ENCODE measurements around the gene TMEM185B.
"Not testable (repeated sequence)": the region's sequence is repeated elsewhere in the genome, so short reads cannot be mapped to it uniquely, and the experiment has no call there.

The TMEM185B gene

DNA sequence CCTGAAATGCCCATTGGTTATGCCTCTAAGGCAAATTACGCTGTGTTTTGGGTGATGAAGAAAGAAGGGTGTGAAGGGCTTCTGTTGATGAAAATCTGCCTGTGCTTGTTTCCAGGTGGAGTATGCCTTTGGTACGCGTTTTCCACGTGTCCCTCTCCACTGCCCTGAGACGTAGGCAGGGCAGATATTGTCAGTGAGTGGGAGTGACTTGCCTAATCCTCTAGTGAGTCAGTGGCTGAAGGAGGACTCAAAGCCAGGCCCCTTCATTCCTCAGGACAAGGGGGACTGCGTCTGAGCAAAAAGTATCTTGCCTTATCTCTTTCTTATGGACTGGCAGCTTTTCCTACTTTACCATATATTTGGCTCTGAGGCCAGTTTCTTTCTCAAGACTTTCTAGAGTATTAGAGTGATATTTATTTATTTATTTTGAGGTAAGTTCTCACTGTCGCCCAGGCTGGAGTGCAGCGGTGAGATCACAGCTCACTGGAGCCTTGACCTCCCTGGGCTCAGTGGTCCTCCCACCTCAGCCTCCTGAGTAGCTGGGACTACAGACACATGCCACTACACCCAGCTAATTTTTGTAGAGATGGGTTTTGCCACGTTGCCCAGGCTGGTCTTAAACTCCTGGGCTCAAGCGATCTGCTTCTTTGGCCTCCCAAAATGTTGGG, 39.7 kb upstream of the TMEM185B start:
- no peak overlapping the region for H3K4me3 ChIP-seq (replicated peaks; ENCODE audit: low read depth, low read length)
- no peak for DNase-seq (ENCODE audit: extremely low read depth, low read depth)
- TF ChIP-seq, protein P1, sequence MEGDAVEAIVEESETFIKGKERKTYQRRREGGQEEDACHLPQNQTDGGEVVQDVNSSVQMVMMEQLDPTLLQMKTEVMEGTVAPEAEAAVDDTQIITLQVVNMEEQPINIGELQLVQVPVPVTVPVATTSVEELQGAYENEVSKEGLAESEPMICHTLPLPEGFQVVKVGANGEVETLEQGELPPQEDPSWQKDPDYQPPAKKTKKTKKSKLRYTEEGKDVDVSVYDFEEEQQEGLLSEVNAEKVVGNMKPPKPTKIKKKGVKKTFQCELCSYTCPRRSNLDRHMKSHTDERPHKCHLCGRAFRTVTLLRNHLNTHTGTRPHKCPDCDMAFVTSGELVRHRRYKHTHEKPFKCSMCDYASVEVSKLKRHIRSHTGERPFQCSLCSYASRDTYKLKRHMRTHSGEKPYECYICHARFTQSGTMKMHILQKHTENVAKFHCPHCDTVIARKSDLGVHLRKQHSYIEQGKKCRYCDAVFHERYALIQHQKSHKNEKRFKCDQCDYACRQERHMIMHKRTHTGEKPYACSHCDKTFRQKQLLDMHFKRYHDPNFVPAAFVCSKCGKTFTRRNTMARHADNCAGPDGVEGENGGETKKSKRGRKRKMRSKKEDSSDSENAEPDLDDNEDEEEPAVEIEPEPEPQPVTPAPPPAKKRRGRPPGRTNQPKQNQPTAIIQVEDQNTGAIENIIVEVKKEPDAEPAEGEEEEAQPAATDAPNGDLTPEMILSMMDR (IDR thresholded peaks at IDR 0.05; ENCODE audit: low read depth, low read length, missing control alignments): no peak

DNA sequence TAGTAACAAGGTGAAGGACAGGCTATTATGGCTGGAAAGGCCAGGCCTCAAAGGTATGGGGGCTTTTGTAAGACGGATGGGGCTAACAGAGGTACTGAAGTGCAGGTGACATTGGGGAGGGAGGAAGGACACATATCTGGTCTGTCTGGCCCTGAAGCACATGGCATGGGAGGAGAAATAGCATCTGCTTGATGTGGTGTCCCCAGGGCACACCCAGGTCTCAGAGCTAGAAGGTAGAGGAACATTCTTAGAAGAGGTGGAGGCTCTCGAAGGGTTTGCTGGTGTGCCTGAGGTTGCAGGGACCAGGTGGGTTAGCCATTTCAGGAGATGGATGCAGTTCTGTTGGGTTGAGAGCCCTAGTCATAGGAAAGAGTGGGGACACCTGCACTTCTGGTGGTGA, 39.0 kb upstream of the TMEM185B start:
- TF ChIP-seq, protein P1 (IDR thresholded peaks at IDR 0.05; ENCODE audit: low read depth, low read length, missing control alignments): no peak
- no peak for DNase-seq (ENCODE audit: extremely low read depth, low read depth)
- H3K4me3 ChIP-seq (replicated peaks; ENCODE audit: low read depth, low read length): no peak overlapping the region

DNA sequence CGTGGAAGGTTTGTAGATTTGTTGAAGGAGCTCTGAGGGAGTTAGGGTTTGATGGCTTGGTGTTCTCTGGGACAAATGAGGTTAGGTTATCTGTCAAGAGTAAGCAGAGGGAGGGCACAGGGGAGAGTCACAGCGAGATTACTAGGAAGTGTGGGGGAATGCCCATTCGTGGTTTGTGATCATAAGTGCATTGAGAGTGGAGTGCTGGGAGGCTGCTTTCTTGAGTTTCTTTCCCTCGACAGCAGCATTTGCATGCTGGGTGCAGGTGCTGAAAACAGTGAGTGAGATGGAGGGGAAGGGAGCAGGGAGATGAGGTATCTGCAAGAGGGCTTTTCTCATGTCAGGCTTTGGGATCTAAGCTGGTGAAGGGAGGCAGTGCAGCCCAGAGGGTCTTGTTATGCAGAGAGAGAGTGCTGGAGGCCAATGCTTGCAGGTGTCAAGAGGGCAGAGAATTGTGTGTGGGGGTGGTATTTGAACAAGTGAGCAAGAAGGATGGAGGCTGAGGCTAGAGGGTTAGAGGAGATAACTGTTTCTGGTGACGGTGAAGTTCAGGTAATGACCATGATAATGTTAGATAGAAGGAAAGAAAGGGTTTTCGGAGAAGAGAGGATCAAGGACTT, 38.3 kb upstream of the TMEM185B start:
- H3K4me3 ChIP-seq (replicated peaks; ENCODE audit: low read depth, low read length): no peak overlapping the region
- no peak for DNase-seq (ENCODE audit: extremely low read depth, low read depth)
- TF ChIP-seq, protein P1 (IDR thresholded peaks at IDR 0.05; ENCODE audit: low read depth, low read length, missing control alignments): no peak

DNA sequence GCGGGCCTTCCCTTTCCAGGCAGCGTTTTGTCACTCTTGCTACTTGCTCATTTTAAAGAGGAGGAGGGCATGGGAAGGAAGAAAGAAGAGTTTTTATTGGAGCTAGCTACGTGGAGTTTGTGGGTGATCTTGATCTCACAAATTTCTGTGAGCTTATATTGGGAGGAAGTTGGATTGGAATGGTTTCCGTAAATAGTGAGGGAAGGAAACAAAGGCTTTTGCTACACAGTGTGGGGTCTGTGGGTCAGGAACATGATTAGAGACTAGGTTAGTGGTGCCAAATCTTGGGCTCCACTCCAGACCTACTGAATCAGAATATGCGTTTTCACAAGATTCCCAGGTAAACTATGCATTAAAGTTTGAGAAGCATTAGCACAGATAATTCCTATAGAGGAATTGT, 37.5 kb upstream of the TMEM185B start:
- no peak for DNase-seq (ENCODE audit: extremely low read depth, low read depth)
- TF ChIP-seq, protein P1 (IDR thresholded peaks at IDR 0.05; ENCODE audit: low read depth, low read length, missing control alignments): no peak
- no peak overlapping the region for H3K4me3 ChIP-seq (replicated peaks; ENCODE audit: low read depth, low read length)

DNA sequence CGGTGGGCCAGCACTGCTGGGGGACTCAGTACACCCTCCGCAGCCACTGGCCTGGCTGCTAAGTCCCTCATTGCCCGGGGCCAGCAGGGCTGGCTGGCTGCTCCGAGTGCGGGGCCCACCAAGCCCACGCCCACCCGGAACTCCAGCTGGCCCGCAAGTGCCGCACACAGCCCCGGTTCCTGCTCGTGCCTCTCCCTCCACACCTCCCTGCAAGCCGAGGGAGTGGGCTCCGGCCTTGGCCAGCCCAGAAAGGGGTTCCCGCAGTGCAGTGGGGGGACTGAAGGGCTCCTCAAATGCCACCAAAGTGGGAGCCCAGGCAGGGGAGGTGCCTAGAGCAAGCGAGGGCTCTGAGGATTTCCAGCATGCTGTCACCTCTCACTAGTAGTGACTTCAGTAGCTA, 36.7 kb upstream of the TMEM185B start:
- not testable (repeated sequence) for DNase-seq (ENCODE audit: extremely low read depth, low read depth); H3K4me3 ChIP-seq (replicated peaks; ENCODE audit: low read depth, low read length)

DNA sequence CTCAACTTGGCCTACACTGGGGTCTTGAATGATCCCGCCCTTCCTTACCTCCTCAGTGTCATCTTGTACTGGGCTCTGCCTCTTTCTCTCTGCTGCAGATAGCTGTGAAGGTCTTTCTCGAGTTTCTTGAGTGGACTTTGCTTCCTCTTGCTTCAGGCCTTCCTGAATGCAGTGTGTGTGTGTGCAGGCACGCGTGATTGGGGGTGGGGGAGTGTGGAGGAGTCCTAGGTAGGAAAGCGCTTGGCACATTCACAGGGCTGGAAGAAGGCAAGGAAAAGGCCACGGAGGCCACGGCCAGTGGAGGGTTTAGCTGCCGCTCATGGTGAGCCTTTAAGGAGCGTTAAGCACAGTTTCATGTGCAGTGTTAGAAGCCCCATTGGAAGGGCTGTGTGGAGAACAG, 35.0 kb upstream of the TMEM185B start:
- TF ChIP-seq, protein P1 (IDR thresholded peaks at IDR 0.05; ENCODE audit: low read depth, low read length, missing control alignments): no peak
- H3K4me3 ChIP-seq (replicated peaks; ENCODE audit: low read depth, low read length): no peak overlapping the region
- no peak for DNase-seq (ENCODE audit: extremely low read depth, low read depth)

DNA sequence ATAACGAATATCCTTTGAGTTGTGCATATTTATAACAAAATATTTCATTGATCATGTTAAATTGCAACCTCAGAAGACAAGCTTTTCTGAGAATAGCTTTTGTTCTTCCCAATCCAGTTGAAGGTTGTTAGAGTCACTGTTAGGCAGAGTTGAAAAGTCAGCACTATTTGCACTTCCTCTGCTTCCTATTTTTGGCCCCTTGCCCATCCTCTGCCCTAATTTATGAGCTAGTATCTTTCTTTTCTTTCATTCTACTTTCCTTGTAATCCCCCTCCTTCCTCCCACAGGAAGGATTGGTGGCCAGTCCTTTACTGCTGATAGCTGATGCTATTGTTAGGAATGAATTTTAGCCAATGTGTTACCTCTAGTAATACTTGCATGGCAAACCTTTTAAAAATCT, 34.3 kb upstream of the TMEM185B start:
- TF ChIP-seq, protein P1 (IDR thresholded peaks at IDR 0.05; ENCODE audit: low read depth, low read length, missing control alignments): no peak
- no peak for DNase-seq (ENCODE audit: extremely low read depth, low read depth)
- H3K4me3 ChIP-seq (replicated peaks; ENCODE audit: low read depth, low read length): no peak overlapping the region

Data from HFF-Myc (cell line).